GM18873 (cell line): ENCODE results near the gene UBL7.

Source experiments
- ATAC-seq: cut with Tn5 transposase; IDR thresholded peaks from one replicate; pipeline ENCODE4 v1.9.1; 2021; ENCODE audit warnings: mild to moderate bottlenecking, moderate library complexity, moderate number of reproducible peaks; ENCODE audit not compliant: unreplicated experiment, low FRiP score

Gene UBL7

GRCh38 chr15:74425630-74426029 lies 35.3 kb downstream of the UBL7 start:
- no peak for ATAC-seq

DNA sequence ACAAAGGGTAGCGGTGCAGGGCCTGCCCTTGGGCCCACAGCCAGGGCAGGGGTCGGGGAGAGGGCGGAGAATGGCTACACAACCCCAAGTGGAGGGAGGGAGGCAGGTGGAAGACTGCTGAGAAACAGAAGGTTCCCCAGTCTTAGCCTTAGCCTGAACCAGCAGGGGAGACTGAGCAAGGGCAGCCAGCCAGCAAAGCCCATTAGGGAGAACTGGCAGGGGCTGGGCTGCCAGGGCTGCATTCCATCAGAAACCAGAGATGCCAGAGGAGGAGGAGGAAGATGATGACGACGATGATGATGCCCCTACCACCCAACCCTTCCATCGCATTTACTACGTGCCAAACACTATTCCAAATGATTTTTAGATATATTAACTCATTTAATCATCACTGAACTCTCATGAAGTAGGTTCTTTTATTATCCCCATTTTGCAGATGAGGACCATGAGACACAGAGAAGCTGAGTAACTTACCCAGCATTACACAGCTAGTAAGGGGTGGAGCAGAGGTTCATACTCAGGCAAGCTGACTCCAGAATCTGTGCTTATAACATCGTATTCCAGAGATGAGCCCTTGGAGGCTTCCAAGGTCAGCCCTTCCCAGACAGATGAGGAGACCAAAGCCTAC lies 35.9 kb downstream of the UBL7 start:
- no peak for ATAC-seq

- ATAC-seq, result no peak
Observed at GRCh38 chr15:74423431-74424257, 37.3 kb downstream of the UBL7 start.

DNA sequence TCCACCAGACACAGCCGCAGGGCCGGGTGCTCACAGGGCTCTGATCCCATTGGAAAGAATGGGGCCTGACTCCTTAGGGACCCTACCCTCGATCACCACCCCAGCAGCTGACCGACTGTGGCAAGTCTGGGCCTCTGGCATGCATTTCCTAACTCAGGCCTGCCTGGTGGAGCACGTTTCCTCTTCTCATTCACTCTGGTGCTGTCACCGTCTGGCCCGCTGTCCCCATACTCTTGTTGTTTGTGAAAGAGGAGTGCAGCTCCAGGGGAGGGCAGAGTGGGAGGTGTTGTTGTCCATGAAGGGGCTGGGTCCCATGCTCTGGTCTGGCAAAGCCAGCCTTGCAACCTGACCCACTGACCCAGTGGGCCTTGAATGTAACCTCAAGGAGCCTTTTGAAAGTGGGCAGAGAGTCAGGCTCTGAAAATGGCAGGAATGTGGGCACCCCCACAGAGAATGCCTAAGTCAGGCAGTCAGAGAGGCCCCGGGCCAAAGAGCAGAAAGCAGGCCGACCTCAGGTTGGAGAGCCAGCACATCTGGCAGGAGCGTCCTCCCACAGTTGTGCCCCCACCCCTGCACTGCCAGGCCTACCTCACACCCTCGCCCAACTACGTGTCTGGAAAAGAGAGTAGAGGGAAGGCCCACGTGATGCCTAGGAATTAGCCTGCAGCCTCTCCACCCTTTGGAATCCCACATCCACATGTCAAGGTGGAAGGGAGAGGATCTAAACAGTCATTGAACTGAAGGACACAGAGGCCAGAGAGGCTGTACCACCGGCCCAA lies 38.1 kb downstream of the UBL7 start:
- no peak for ATAC-seq

GRCh38 chr15:74422265-74422651 lies 38.7 kb downstream of the UBL7 start:
- no peak for ATAC-seq

- ATAC-seq, result no peak
Observed at GRCh38 chr15:74421302-74422245, 39.4 kb downstream of the UBL7 start.

DNA sequence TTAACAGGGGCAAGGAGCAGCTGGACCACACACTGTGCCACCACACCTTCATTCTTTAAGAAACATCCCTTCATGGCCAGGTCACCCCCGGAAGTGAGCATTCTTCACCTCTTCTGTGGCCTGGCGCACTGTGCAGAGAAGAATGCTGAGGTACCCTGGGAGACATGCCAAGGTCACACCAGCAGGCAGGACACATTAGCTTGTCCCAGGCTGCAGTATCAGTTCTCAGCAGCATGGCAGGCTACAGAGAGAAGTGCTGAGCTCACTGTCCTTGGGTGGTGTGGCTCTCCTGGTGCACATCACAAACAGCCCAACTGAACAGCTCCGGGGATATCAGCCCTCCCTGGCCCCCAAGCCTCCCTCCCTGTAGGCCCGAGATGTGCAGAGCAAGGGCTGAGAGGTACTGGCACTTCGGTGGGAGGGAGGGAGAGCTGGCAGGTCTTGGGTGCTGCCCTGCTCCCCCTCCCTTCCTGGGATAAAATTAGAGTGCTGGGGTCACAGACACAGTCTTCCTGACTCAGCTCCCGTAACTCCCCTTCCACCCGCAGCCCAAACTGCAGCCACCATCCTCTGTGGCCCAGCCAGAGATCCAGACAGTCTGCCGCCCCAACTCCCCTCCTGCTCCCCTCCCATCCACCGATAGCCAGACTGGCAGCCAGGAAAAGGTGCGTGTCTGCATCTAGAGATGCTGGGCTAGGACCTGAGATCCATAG lies 40.6 kb downstream of the UBL7 start:
- no peak for ATAC-seq

GRCh38 chr15:74419432-74419831 lies 41.5 kb downstream of the UBL7 start:
- ATAC-seq, result no peak

GRCh38 chr15:74418575-74419338 lies 42.2 kb downstream of the UBL7 start:
- no peak for ATAC-seq

- ATAC-seq, result no peak
Observed at GRCh38 chr15:74417670-74418069, 43.3 kb downstream of the UBL7 start.

DNA sequence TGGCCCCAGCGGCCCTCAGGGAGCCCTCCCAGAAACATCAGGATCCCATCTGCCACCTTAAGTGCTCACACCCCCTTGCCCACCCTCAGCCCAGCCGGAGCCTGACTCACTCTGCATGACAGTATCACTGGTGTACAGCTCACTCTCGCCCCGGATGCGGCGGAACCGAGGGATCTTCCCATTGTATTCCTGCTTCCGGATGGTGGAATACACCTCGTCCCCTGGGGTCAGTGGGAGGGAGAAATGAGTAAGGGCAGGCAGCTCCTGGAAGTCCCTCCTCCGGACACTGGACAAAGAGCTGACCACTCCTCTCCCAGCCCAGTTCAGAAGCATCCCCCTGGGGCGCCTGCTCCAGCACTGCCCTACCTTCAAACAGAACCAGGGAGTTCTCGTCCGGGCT lies 43.7 kb downstream of the UBL7 start:
- no peak for ATAC-seq

DNA sequence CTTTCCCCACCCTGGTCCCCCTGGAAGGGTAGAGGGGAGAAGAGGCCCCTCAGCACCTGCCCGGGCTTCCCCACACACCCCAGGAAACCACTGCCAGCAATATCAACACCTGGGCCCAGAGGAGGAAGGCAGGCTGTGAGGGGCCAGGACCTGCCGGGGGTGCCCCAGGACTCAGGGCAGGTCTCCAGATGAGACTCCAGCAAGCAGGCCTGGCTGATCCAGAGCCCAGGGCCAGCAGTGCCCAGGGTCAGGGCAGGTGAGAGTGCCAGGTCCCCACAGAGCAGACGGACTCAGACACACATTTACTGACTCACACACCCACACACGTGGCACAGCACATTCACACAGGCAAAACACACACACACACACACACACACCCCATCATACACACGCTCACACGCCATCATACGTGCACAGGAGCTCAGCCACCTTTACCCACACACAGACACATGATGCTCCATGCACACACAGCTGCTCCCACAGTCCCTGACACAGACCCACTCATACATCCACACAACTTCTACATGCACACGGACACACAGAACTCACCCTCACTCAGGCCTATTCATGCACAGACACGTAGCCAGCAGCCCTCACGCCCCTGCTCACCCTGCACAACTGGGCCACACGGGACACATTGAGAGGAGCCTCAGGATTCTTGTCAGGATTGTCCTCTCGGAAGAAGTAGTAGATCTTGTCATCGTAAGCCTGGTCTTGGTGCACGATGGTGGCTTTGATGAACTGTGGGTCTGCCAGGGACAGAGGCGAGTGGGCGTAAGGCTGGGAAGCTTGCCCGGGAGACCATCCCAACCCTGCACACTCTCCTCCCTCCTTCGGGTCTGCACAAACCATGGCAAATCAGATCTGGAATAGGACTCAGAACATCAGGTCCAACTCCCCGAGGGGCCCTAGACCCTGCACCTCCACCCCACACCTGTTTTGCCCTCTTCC lies 44.7 kb downstream of the UBL7 start:
- ATAC-seq, result no peak

DNA sequence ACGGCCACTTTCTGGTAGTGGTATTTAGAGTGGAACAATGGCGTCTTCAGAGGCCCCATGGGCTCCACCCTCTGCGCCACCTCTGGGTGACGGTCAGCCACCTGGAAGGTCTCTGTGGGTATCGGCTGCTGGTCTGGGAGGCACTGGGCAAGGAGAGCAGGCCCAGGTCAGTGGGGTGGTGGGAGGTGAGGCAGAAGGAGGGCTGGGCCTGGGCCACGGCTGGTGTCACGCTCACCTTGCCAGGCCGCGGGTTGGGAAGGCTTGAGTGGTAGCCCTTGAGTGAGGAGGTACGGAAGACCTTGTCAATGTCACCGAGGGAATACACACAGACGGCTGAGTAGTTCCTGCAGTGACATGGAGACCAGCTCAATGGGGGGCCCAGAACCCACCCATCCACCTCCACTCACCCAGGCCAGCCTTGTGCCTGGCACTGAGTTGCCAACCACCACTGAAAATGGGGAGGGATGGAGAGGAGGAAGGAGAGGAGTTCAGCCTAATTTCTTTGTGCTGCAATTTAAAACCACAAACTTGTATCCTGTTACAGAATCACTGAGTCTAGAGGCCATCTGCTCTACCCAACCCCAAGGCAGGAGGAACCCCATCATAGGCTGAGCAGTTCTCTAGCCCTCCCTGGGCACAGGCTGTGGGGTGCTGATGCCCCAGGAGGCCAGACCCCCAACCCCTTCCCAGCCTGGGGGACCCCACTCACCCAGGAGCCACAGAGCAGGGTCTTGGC lies 46.2 kb downstream of the UBL7 start:
- ATAC-seq, result no peak

DNA sequence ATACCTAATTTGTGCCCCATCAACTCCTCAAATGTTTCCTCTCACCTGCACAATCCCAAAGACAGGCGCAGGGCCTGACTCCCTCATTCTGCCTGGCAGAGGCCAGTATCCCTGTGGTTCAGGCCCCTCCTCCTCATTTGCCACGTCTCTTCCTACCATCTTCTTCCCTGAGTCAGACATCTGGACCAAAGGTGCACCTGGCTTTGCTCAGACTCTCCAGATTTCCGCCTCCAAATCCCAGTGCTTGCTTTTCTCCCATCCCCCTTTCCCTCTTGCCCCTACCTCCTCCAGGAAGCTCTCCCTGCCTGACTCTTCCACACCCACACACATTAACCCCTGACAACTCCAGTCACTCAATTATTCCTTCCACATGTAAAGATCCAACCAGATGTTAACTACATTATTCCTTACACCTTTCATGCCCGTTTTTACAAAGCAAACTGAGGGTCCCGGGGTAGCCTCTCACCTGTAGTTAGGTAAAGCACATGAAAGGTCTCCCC lies 46.8 kb downstream of the UBL7 start:
- no peak for ATAC-seq

DNA sequence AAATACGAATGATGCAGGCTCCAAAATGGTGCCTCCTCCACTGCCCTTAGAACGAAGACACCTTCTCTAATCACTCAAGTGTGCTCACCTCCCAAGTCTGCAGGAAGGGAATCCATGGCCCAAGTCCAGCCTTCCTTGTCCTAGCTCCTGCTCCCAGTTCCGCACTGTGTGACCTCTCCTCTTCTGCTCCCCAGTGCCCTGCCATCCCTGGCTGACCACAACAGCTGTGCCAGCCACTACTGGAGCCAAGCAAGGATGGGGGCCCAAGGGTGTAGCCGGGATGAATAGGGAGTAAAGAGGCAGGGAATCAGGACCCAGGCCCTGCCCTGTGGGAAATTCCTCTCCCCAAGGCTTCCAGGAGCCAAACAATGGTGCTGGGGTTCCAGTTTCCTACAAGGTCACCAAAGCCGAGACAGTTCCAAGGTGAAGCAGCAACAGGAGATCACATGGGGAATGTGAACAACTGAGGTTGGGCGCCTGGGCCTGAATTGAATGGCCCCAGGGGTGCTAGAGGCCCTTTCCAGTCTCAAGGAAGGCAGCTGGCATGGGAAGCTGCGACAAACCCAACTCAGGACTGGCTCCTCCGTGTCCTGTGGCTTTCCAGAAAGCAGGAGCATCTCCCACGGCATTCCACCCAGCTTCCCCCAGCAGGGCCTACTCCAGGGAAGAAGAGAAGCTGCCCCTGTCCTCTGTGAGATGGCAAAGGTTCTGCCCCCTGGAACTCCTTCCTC lies 47.4 kb downstream of the UBL7 start:
- no peak for ATAC-seq

GRCh38 chr15:74412159-74412558 lies 48.8 kb downstream of the UBL7 start:
- ATAC-seq, result no peak
